Stomach (tissue), 9 donors: Measurements from ENCODE around the gene FAM20B. TPM values are rescaled to one million over a fixed set of nuclear protein-coding genes. Genes with fewer than 3 reads are reported as not detected.

ENCODE experiments used
- DNase-seq, 2 donors: peaks; one replicate each; pipeline versions ENCODE4 v3.0.0 to v3.0.0-alpha.2; 2013 to 2019
- H3K27ac ChIP-seq, 5 donors: fragments of 200-600 bp in 4 of 5; sonication (generic) in 4 of 5; one replicate each; pipeline ENCODE4 v1.5.1; 2013 to 2019; ENCODE audit warnings: mild to moderate bottlenecking in 1 of 5, moderate library complexity in 1 of 5
- H3K27me3 ChIP-seq, 3 donors: fragments of 200-600 bp; sonication (generic); one replicate each; pipeline ENCODE4 v1.5.1; 2017 to 2019; ENCODE audit warnings: mixed run types in 1 of 3
- H3K36me3 ChIP-seq, 4 donors: fragments of 200-600 bp; sonication (generic); 1 replicate in 3 of 4; 2 replicates in 1 of 4; pipeline ENCODE4 v1.5.1; 2016 to 2019
- H3K4me1 ChIP-seq, 4 donors: fragments of 200-600 bp; sonication (generic); one replicate each; pipeline ENCODE4 v1.5.1; 2016 to 2019
- H3K4me3 ChIP-seq, 4 donors: fragments of 200-600 bp; sonication (generic) in 3 of 4; one replicate each; pipeline ENCODE4 v1.5.1; 2016 to 2019; ENCODE audit warnings: mild to moderate bottlenecking in 1 of 4
- H3K9me3 ChIP-seq, 4 donors: fragments of 200-600 bp; sonication (generic); one replicate each; pipeline ENCODE4 v1.5.1; 2016 to 2019
- EP300 ChIP-seq: sonication (generic); formaldehyde crosslinking; IDR thresholded peaks from one replicate; pipeline ENCODE4 v1.6.1; 2017; ENCODE audit warnings: antibody characterized with exemption
- POLR2A ChIP-seq, 4 donors: fragments of 450-650 bp; IDR thresholded peaks; one replicate each; pipeline ENCODE4 v1.6.1; 2016; ENCODE audit warnings: antibody characterized with exemption in 4 of 4, control low read depth in 2 of 4, mild to moderate bottlenecking in 1 of 4, moderate library complexity in 1 of 4
- POLR2AphosphoS5 ChIP-seq, 3 donors: sonication (generic); formaldehyde crosslinking; IDR thresholded peaks; one replicate each; pipeline ENCODE4 v1.6.1; 2016; ENCODE audit warnings: antibody characterized with exemption in 3 of 3
- WGBS, 5 donors: extraction: QIAGEN DNeasy Blood & Tissue Kit in 3 of 5; methylation state at CpG; one replicate each; pipeline versions ENCODE4 v1.1.5 to v1.1.7; 2013 to 2018; 5-methylcytosine and 5-hydroxymethylcytosine counted together
- intact Hi-C: fragments of 100-400 bp; cut with DNase I; formaldehyde crosslinking; loops from one replicate; pipeline ENCODE4 v1.15.1; 2023; ENCODE audit warnings: low total_unique reads
- polyA plus RNA-seq, 3 donors: library from polyadenylated mRNA; stranded (reverse); fragments of 200-250 nt; gene quantifications; one replicate each; pipeline ENCODE4 v1.2.3, GENCODE V29; 2013
- total RNA-seq, 5 donors: library from RNA; depleted of rRNA; stranded (reverse); fragments of >200 nt; gene quantifications; one replicate each; pipeline versions ENCODE4 v1.1.0 to v1.2.3, GENCODE V29; 2014 to 2016
- TF ChIP-seq, protein P1 (sequence below), 7 experiments: fragments of 450-650 bp in 4 of 7; fragments of 200-600 bp in 3 of 7; sonication (generic) in 3 of 7; IDR thresholded peaks; one replicate each; pipeline ENCODE4 v1.5.1; 2016 to 2019; ENCODE audit warnings: antibody characterized with exemption in 7 of 7, control low read depth in 2 of 7, mild to moderate bottlenecking in 1 of 7
- donor health status: healthy with polysubstance abuse.
- donor health status: Bipolar disorder and iron deficiency.
- donor health status: healthy.

Gene FAM20B
- total and polyA plus RNA-seq, 8 donors, result 8.1 to 43.3 (median 18.5) TPM

DNA sequence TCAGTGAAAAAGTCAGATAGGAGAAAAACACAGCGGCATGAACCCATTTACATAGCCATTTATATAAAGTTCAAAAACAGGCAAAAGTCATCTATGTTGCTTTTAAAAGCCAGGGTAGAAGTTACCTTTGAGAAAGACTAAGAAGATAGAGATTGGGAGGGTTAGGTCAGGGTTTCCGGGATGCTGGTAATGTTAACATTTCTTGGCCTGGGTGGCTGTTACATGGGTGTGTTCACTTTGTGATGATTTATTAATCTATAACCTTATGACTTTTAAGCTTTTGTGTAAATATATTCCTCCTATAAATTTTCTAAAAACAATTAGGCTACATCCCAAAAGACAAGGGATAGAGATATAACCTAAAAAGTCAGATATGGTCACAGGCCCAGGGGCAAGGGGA is 15.0 kb upstream of the FAM20B start:
- TF ChIP-seq, protein P1, sequence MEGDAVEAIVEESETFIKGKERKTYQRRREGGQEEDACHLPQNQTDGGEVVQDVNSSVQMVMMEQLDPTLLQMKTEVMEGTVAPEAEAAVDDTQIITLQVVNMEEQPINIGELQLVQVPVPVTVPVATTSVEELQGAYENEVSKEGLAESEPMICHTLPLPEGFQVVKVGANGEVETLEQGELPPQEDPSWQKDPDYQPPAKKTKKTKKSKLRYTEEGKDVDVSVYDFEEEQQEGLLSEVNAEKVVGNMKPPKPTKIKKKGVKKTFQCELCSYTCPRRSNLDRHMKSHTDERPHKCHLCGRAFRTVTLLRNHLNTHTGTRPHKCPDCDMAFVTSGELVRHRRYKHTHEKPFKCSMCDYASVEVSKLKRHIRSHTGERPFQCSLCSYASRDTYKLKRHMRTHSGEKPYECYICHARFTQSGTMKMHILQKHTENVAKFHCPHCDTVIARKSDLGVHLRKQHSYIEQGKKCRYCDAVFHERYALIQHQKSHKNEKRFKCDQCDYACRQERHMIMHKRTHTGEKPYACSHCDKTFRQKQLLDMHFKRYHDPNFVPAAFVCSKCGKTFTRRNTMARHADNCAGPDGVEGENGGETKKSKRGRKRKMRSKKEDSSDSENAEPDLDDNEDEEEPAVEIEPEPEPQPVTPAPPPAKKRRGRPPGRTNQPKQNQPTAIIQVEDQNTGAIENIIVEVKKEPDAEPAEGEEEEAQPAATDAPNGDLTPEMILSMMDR (IDR thresholded peaks at IDR 0.05), result no peak
- no peak for TF ChIP-seq EP300
- no peak for TF ChIP-seq POLR2AphosphoS5 (IDR thresholded peaks at IDR 0.05)
- Histone ChIP-seq H3K4me3 (no peak overlapping the region), H3K4me1 (no peaks in the 10 kb centered on the region), H3K27me3 (no peaks in the 10 kb centered on the region), H3K36me3 (no peaks in the 10 kb centered on the region), H3K27ac (no peak overlapping the region), H3K9me3 (no peaks in the 10 kb centered on the region)
- DNase-seq, result no peak
- 74 to 96% (median 82%) methylated on average over 2 of the region's 2 CpGs for WGBS, 5 donors
- intact Hi-C loops, result no loop called here

DNA sequence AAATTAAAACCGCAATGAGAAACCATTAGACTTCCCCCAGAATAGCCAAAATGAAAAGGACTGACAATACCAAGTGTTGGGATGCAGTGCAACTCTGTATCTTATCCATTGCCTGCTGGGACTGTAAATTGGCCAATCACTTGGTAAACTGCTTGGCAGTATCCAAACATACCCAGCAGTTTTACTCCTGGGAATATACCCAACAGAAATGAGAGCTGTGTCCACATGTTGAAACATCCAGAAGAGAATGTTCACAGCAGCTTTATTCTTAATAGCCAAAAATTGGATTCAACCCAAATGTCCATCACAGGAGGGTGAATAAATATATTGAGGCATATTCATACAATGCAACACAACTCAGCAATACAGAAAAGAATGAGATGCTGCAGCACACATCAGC is 13.7 kb upstream of the FAM20B start:
- Histone ChIP-seq H3K27me3 (no peaks in the 10 kb centered on the region), H3K27ac (no peak overlapping the region), H3K4me3 (no peak overlapping the region), H3K9me3 (no peaks in the 10 kb centered on the region), H3K36me3 (no peaks in the 10 kb centered on the region), H3K4me1 (peaks cover 0 to 12% (median 10%) of the 10 kb centered on the region in 4 donors)
- no peak for TF ChIP-seq POLR2AphosphoS5 (IDR thresholded peaks at IDR 0.05)
- TF ChIP-seq, protein P1 (IDR thresholded peaks at IDR 0.05), result no peak
- no peak for TF ChIP-seq EP300
- DNase-seq, result no peak
- intact Hi-C loops, result no loop called here
- WGBS, 5 donors, result 89 to 100% (median 96%) methylated on average over 1 of the region's 1 CpG

DNA sequence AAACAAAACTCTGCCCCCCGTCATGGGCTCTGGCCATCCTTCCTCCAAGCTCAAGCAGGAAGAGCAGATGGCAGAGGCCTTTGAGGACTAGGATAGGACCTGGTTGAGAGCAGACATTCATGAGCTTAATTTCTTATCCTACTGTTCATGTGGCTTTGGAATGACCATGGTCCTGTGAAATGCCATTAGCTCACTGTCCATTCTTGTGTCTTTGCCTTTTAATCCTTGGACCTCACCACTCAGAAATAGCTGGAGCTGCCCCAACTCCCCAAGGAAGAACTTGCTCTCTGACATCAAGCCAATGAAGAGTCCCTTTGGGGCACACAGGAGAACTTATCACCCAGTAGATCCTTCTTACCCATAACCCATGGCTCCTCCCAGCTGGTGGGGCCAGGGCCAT is 11.6 kb upstream of the FAM20B start:
- Histone ChIP-seq H3K27me3 (no peaks in the 10 kb centered on the region), H3K4me3 (no peak overlapping the region), H3K27ac (no peak overlapping the region), H3K36me3 (no peaks in the 10 kb centered on the region), H3K4me1 (peaks cover 7 to 25% (median 17%) of the 10 kb centered on the region in 4 donors), H3K9me3 (no peaks in the 10 kb centered on the region)
- 92 to 100% (median 96%) methylated on average over 1 of the region's 1 CpG for WGBS, 5 donors
- no peak for DNase-seq
- TF ChIP-seq POLR2AphosphoS5 (IDR thresholded peaks at IDR 0.05) (no peak), POLR2A (IDR thresholded peaks at IDR 0.05) (no peak), EP300 (no peak)
- TF ChIP-seq, protein P1 (IDR thresholded peaks at IDR 0.05), result no peak
- intact Hi-C loops, result no loop called here

DNA sequence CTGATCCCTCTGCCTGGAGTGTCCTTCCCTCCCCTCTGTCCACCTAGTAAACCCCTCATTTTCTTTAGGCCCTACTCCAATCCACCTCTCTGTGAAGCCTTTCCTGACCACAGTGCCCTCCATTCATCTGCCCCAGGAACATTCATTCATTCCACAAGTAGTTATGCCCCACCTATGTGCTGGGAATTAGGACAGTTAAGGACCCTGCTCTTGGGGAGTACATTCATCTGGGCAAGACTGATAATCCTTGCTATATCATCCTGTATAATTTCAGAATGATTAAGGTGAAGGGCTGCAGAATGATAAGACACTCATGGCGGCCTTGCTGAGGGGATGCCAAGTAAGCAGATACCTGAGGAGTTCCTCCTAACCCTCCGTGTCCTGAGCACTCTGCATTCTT is 10.3 kb upstream of the FAM20B start:
- Histone ChIP-seq H3K4me3 (no peak overlapping the region), H3K4me1 (peaks cover 7 to 25% (median 17%) of the 10 kb centered on the region in 4 donors), H3K9me3 (no peaks in the 10 kb centered on the region), H3K27me3 (no peaks in the 10 kb centered on the region), H3K36me3 (no peaks in the 10 kb centered on the region), H3K27ac (no peak overlapping the region)
- TF ChIP-seq EP300 (no peak), POLR2A (IDR thresholded peaks at IDR 0.05) (no peak), POLR2AphosphoS5 (IDR thresholded peaks at IDR 0.05) (no peak)
- TF ChIP-seq, protein P1 (IDR thresholded peaks at IDR 0.05), result no peak
- DNase-seq, result no peak
- WGBS, 5 donors, result 84 to 100% (median 93%) methylated on average over 2 of the region's 2 CpGs
- intact Hi-C loops, result no loop called here
